Type B pancreatic cell (in vitro differentiated cells): Measurements from ENCODE around the gene HSPG2. TPM values are rescaled to one million over a fixed set of nuclear protein-coding genes. Genes with fewer than 3 reads are reported as not detected.

Experiments used
- DNase-seq: peaks from one replicate; pipeline ENCODE4 v3.0.0; 2021; ENCODE audit warnings: mixed read lengths; ENCODE audit not compliant: unreplicated experiment; ENCODE audit errors: extremely low spot score
- H3K27ac Mint-ChIP-seq: 2 replicates; pipeline ENCODE4 v1.8.0; 2021; ENCODE audit warnings: mild to moderate bottlenecking, mixed read lengths
- H3K27me3 Mint-ChIP-seq: 2 replicates; pipeline ENCODE4 v1.8.0; 2021; ENCODE audit warnings: mixed read lengths
- H3K36me3 Mint-ChIP-seq: 2 replicates; pipeline ENCODE4 v1.8.0; 2021; ENCODE audit warnings: mixed read lengths
- H3K4me1 Mint-ChIP-seq: one replicate; pipeline ENCODE4 v1.8.0; 2021; ENCODE audit warnings: mixed read lengths; ENCODE audit not compliant: unreplicated experiment
- H3K4me3 Mint-ChIP-seq: 2 replicates; pipeline ENCODE4 v1.8.0; 2021; ENCODE audit warnings: mild to moderate bottlenecking, mixed read lengths
- H3K9me3 Mint-ChIP-seq: 2 replicates; pipeline ENCODE4 v1.8.0; 2021; ENCODE audit warnings: mixed read lengths
- total RNA-seq: library from RNA; stranded (reverse); gene quantifications from 2 replicates; pipeline ENCODE4 v1.2.1, GENCODE V29; 2021; ENCODE audit warnings: low replicate concordance
- TF ChIP-seq, protein P1 (sequence below): fragments of 200-600 bp; sonication (generic); conservative IDR thresholded peaks from 2 replicates; pipeline ENCODE4 v1.5.0; 2021; ENCODE audit warnings: antibody characterized with exemption, mild to moderate bottlenecking

HSPG2 gene
- total RNA-seq, 1 donor from 2014 or later, result 130 TPM

DNA sequence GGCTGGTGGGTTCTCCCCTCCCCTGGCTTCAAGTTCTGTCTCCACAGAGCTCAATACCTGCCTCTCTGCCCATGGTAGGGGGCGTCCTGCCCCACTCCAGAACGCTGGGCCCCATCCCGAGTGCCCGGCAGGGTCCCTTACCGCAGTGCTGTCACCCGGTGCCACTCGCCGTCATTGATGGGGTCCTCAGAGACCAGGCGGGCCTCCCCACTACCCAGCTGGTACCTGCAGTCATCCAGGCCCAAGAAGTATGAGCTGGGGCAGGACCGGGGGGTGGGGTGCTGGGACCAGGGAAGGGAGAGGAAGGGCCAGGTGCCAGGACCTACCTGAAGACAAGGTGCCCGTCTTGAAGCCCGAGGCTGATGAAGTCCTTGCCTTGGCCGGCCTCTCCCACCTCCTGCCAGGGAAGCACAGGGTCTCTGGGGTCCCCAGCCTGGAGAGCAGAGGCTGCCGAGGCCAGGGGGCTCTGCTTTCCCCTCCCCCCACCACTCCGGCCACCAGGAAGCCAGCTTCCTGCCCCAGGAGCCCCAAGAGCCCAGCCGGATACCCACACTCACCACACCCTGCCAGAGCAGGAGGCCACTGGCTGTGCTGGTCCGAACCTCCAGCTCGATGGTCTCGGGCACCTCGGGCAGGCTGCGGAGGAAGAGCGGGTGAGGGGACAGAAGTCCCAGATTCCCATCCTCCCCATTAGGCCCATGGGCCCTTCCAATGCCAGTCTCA lies 113.0 kb downstream of the HSPG2 start:
- DNase-seq, result no peak
- H3K36me3 Mint-ChIP-seq, result peaks cover 5% of the 10 kb centered on the region
- no peak overlapping the region for H3K27ac Mint-ChIP-seq
- TF ChIP-seq, protein P1, sequence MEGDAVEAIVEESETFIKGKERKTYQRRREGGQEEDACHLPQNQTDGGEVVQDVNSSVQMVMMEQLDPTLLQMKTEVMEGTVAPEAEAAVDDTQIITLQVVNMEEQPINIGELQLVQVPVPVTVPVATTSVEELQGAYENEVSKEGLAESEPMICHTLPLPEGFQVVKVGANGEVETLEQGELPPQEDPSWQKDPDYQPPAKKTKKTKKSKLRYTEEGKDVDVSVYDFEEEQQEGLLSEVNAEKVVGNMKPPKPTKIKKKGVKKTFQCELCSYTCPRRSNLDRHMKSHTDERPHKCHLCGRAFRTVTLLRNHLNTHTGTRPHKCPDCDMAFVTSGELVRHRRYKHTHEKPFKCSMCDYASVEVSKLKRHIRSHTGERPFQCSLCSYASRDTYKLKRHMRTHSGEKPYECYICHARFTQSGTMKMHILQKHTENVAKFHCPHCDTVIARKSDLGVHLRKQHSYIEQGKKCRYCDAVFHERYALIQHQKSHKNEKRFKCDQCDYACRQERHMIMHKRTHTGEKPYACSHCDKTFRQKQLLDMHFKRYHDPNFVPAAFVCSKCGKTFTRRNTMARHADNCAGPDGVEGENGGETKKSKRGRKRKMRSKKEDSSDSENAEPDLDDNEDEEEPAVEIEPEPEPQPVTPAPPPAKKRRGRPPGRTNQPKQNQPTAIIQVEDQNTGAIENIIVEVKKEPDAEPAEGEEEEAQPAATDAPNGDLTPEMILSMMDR, result no peak
- H3K27me3 Mint-ChIP-seq, result no peaks in the 10 kb centered on the region
- H3K9me3 Mint-ChIP-seq, result no peaks in the 10 kb centered on the region
- H3K4me3 Mint-ChIP-seq, result no peak overlapping the region
- H3K4me1 Mint-ChIP-seq, result no peaks in the 10 kb centered on the region

DNA sequence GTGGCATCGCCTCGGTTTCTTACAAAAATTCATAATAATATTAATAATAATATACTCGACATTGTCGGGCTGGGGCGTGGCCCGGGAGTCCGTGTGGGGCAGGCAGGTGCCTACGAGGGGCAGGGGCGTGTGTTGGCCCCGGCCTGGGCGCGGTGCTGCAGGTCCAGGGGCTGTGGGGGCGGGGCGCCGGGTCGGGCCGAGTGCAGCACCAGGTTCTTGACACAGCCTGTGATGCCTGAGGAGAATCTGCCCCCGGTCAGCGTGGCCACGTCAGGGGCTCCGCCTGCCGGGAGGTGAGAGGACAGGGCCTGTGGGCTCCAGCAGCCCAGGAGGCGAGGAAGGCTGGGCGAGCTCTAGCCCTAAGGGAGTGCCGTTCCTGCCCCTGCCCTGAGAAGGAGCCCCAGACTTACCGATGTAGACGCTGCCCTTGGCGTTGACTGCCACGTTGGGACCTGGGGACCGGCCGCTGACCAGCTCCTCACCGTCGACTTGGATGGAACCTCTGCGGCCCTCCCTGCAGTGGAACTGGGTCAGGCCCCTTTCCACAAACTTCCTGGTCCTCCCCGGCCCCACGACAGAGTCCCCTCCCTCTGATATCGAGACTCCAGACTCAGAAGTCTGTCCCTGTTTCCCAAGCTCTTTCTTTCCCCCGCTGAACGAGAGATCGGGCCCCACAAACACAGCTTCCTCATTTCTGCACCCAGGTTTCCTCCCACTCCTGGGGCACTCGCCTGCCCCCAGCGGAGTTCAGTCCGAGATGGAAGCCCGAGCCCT lies 113.7 kb downstream of the HSPG2 start:
- Mint-ChIP-seq H3K9me3 (no peaks in the 10 kb centered on the region), H3K36me3 (peaks cover 8% of the 10 kb centered on the region), H3K4me1 (peaks cover 3% of the 10 kb centered on the region), H3K27ac (no peak overlapping the region), H3K27me3 (no peaks in the 10 kb centered on the region), H3K4me3 (no peak overlapping the region)
- DNase-seq, result no peak
- TF ChIP-seq, protein P1, result no peak

GRCh38 chr1:21822349-21822748 lies 114.8 kb downstream of the HSPG2 start:
- H3K27ac Mint-ChIP-seq, result no peak overlapping the region
- no peak for DNase-seq
- TF ChIP-seq, protein P1, result no peak
- no peak overlapping the region for H3K4me3 Mint-ChIP-seq
- H3K36me3 Mint-ChIP-seq, result peaks cover 6% of the 10 kb centered on the region
- H3K9me3 Mint-ChIP-seq, result no peaks in the 10 kb centered on the region
- H3K27me3 Mint-ChIP-seq, result no peaks in the 10 kb centered on the region
- peaks cover 4% of the 10 kb centered on the region for H3K4me1 Mint-ChIP-seq

DNA sequence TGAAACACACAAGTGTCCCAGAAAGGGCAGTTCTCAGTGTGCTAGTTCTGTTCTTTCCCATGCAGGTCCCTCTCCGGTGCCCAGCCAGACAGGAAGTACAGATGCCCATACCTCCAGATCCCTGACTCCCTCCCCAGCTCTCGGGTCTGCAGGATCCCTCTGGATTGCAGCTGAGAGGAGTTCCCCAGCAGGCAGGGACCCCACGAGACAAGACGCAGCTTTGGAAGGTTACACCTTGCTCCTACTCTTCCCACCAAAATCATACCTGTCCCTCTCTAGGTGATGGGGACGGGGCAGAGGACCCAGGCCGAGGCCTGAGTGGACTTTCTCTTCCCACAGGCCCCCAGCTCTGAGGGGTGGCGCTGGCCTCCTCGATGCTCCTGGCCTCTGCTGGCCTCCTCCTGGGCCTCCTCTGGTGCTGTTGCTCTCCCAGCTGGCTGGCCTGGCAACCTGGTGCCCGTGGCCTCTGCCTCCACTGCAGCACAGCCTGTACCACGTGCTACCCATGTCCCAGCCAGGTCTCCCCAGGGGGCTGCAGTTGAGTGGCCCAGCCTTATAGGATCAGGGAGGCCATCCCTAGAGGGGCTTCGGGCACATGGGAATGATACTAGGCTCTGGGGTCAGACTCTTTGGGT lies 115.6 kb downstream of the HSPG2 start:
- H3K9me3 Mint-ChIP-seq, result no peaks in the 10 kb centered on the region
- H3K4me1 Mint-ChIP-seq, result peaks cover 4% of the 10 kb centered on the region
- H3K27ac Mint-ChIP-seq, result no peak overlapping the region
- no peaks in the 10 kb centered on the region for H3K27me3 Mint-ChIP-seq
- TF ChIP-seq, protein P1, result no peak
- H3K36me3 Mint-ChIP-seq, result peaks cover 3% of the 10 kb centered on the region
- DNase-seq, result no peak
- no peak overlapping the region for H3K4me3 Mint-ChIP-seq

GRCh38 chr1:21820597-21821232 lies 116.4 kb downstream of the HSPG2 start:
- Mint-ChIP-seq H3K36me3 (peaks cover 3% of the 10 kb centered on the region), H3K27ac (no peak overlapping the region), H3K4me3 (no peak overlapping the region)

More at GRCh38 chr1:21820597-21821232, 116.4 kb downstream of the HSPG2 start:
- TF ChIP-seq, protein P1, result no peak
- DNase-seq, result no peak
- H3K27me3 Mint-ChIP-seq, result no peaks in the 10 kb centered on the region
- no peaks in the 10 kb centered on the region for H3K9me3 Mint-ChIP-seq
- H3K4me1 Mint-ChIP-seq, result peaks cover 4% of the 10 kb centered on the region
